ENCODE measurements around the gene PTPRG. TPM values are rescaled to one million over a fixed set of nuclear protein-coding genes. Genes with fewer than 3 reads are reported as not detected.

Gene PTPRG
- total and polyA plus RNA-seq, 2 donors (not counting 3 experiments of a cell fraction or from before 2014, with no cell fraction given) = 8.9 to 39.1 TPM

- Histone ChIP-seq H4K20me1 (replicated peaks; ENCODE audit: control insufficient read depth, extremely low read depth, insufficient read depth, low read length) (no peaks in the 10 kb centered on the region), H3K9me1 (replicated peaks; ENCODE audit: control insufficient read depth, extremely low read depth, insufficient read depth, low read length) (no peaks in the 10 kb centered on the region), H3K4me1 (ENCODE audit: control insufficient read depth, extremely low read depth, insufficient read depth, low read length) (no peaks in the 10 kb centered on the region), H3K9ac (replicated peaks; ENCODE audit: extremely low read depth, insufficient read depth, low read length) (no peak overlapping the region), H3K9me3 (replicated peaks; ENCODE audit: control insufficient read depth, insufficient read depth, low read length) (no peaks in the 10 kb centered on the region), H3K79me2 (ENCODE audit: control insufficient read depth, insufficient read depth, low read length) (no peaks in the 10 kb centered on the region), H3K27me3 (ENCODE audit: control insufficient read depth in 2 of 2, insufficient read depth in 2 of 2, low read length in 2 of 2) (no peaks in the 10 kb centered on the region), H3K4me2 (ENCODE audit: insufficient read depth, low read length) (no peak overlapping the region), H2AFZ (ENCODE audit: low read depth, low read length) (no peak overlapping the region), H3K4me3 (replicated peaks in 1 of 3; ENCODE audit: insufficient read depth in 1 of 3, low read depth in 1 of 3, low read length in 3 of 3) (no peak overlapping the region), H3K36me3 (ENCODE audit: control insufficient read depth in 2 of 2, extremely low read depth in 1 of 2, insufficient read depth in 2 of 2, low read length in 2 of 2) (no peaks in the 10 kb centered on the region), H3K27ac (ENCODE audit: insufficient read depth, low read depth, low read length) (no peak overlapping the region)
- CTCF ChIA-PET = interaction anchor here (1.5 to 5.8 kb wide), 3 partner anchors 12 to 70 kb away, joined by 7 to 18 read pairs (median 9); no protein-coding TSS in a partner anchor
- no TSS peak for BruUV-seq (replicated peaks)
- TF ChIP-seq POLR2A (IDR thresholded peaks at IDR 0.05; ENCODE audit: low read depth, low read length) (no peak), MAX (IDR thresholded peaks at IDR 0.05; ENCODE audit: insufficient read depth, insufficient read length) (no peak), FOS (IDR thresholded peaks at IDR 0.05; ENCODE audit: borderline replicate concordance, insufficient read depth, low read length) (no peak)
- intact Hi-C loops (cut with micrococcal nuclease) (no loop called here), dilution Hi-C loops (cut with MboI; ENCODE audit: extremely low pct_ligation_motif_present, low sequenced_read_pairs) (no loop called here)
- FAIRE-seq (no peak), DNase-seq (ENCODE audit: low read depth, low spot score) (no peak)
- POLR2A ChIA-PET = no interaction called here
These were observed 557.8 kb downstream of the PTPRG start for GRCh38 chr3:62119139-62119538.

- Histone ChIP-seq H3K9ac (replicated peaks; ENCODE audit: extremely low read depth, insufficient read depth, low read length) (no peak overlapping the region), H3K4me3 (replicated peaks in 1 of 3; ENCODE audit: insufficient read depth in 1 of 3, low read depth in 1 of 3, low read length in 3 of 3) (no peak overlapping the region), H2AFZ (ENCODE audit: low read depth, low read length) (no peak overlapping the region), H4K20me1 (replicated peaks; ENCODE audit: control insufficient read depth, extremely low read depth, insufficient read depth, low read length) (no peaks in the 10 kb centered on the region), H3K36me3 (ENCODE audit: control insufficient read depth in 2 of 2, extremely low read depth in 1 of 2, insufficient read depth in 2 of 2, low read length in 2 of 2) (no peaks in the 10 kb centered on the region), H3K79me2 (ENCODE audit: control insufficient read depth, insufficient read depth, low read length) (no peaks in the 10 kb centered on the region), H3K27ac (ENCODE audit: insufficient read depth, low read depth, low read length) (no peak overlapping the region), H3K9me3 (replicated peaks; ENCODE audit: control insufficient read depth, insufficient read depth, low read length) (no peaks in the 10 kb centered on the region), H3K4me1 (ENCODE audit: control insufficient read depth, extremely low read depth, insufficient read depth, low read length) (no peaks in the 10 kb centered on the region), H3K27me3 (ENCODE audit: control insufficient read depth in 2 of 2, insufficient read depth in 2 of 2, low read length in 2 of 2) (no peaks in the 10 kb centered on the region), H3K4me2 (ENCODE audit: insufficient read depth, low read length) (no peak overlapping the region), H3K9me1 (replicated peaks; ENCODE audit: control insufficient read depth, extremely low read depth, insufficient read depth, low read length) (no peaks in the 10 kb centered on the region)
- TF ChIP-seq JUN (IDR thresholded peaks at IDR 0.05; ENCODE audit: borderline replicate concordance, insufficient read depth, insufficient read length, low read depth) = no peak
- dilution Hi-C loops (cut with MboI; ENCODE audit: extremely low pct_ligation_motif_present, low sequenced_read_pairs) (no loop called here), intact Hi-C loops (cut with micrococcal nuclease) (no loop called here)
- BruUV-seq (replicated peaks) = no TSS peak
- DNase-seq (ENCODE audit: low read depth, low spot score) (no peak), FAIRE-seq (no peak)
- CTCF ChIA-PET = interaction anchor here (1.7 to 5.8 kb wide), 4 partner anchors 8 to 18 kb away, joined by 5 to 18 read pairs (median 6); no protein-coding TSS in a partner anchor
- POLR2A ChIA-PET = no interaction called here
These were observed 561.4 kb downstream of the PTPRG start for GRCh38 chr3:62122819-62123218.
